GM18508 (cell line): ENCODE data around the gene OSBPL3.

Experiments
- ATAC-seq: cut with Tn5 transposase; IDR thresholded peaks from one replicate; pipeline ENCODE4 v1.9.1; 2021; ENCODE audit warnings: moderate number of reproducible peaks; ENCODE audit not compliant: insufficient read depth, unreplicated experiment

Gene OSBPL3

GRCh38 chr7:24871770-24872169 is 108.2 kb downstream of the OSBPL3 start:
- ATAC-seq: no peak

- no peak for ATAC-seq
Observed at GRCh38 chr7:24870766-24871165, 109.2 kb downstream of the OSBPL3 start.

GRCh38 chr7:24869572-24869971 is 110.4 kb downstream of the OSBPL3 start:
- no peak for ATAC-seq

GRCh38 chr7:24868741-24869140 is 111.2 kb downstream of the OSBPL3 start:
- ATAC-seq: no peak

- no peak for ATAC-seq
Observed at GRCh38 chr7:24866004-24866615, 113.9 kb downstream of the OSBPL3 start.

GRCh38 chr7:24864214-24864817 is 115.7 kb downstream of the OSBPL3 start:
- no peak for ATAC-seq

GRCh38 chr7:24863626-24864025 is 116.4 kb downstream of the OSBPL3 start:
- no peak for ATAC-seq

- ATAC-seq: no peak
Observed at GRCh38 chr7:24862461-24862860, 117.5 kb downstream of the OSBPL3 start.

GRCh38 chr7:24861336-24861735 is 118.6 kb downstream of the OSBPL3 start:
- ATAC-seq: no peak

GRCh38 chr7:24860611-24861010 is 119.4 kb downstream of the OSBPL3 start:
- ATAC-seq: no peak

- no peak for ATAC-seq
Observed at GRCh38 chr7:24858108-24858977, 121.6 kb downstream of the OSBPL3 start.

GRCh38 chr7:24857623-24858022 is 122.4 kb downstream of the OSBPL3 start:
- ATAC-seq: no peak

- no peak for ATAC-seq
Observed at GRCh38 chr7:24854866-24855265, 125.1 kb downstream of the OSBPL3 start.

- no peak for ATAC-seq
Observed at GRCh38 chr7:24851786-24852185, 128.2 kb downstream of the OSBPL3 start.

- ATAC-seq: no peak
Observed at GRCh38 chr7:24848878-24849277, 131.1 kb downstream of the OSBPL3 start.

GRCh38 chr7:24847754-24848153 is 132.2 kb downstream of the OSBPL3 start:
- no peak for ATAC-seq

GRCh38 chr7:24843821-24844434 is 136.1 kb downstream of the OSBPL3 start:
- ATAC-seq: no peak

- ATAC-seq: peak; percentile 46
Observed at GRCh38 chr7:24842449-24843241, 137.3 kb downstream of the OSBPL3 start.

GRCh38 chr7:24842029-24842428 is 137.9 kb downstream of the OSBPL3 start:
- ATAC-seq: no peak

- ATAC-seq: no peak
Observed at GRCh38 chr7:24840563-24840962, 139.4 kb downstream of the OSBPL3 start.
